Lower leg skin (tissue), 3 donors: ENCODE data around the gene SLC9A3.

Source experiments
- CTCF ChIP-seq, 3 donors: fragments of 450-650 bp; IDR thresholded peaks; one replicate each; pipeline ENCODE4 v1.5.1; 2016; ENCODE audit warnings: antibody characterized with exemption in 3 of 3, mild to moderate bottlenecking in 3 of 3, moderate library complexity in 2 of 3
- POLR2A ChIP-seq, 2 donors: fragments of 450-650 bp; IDR thresholded peaks; one replicate each; pipeline ENCODE4 v1.6.1; 2016 to 2017; ENCODE audit warnings: antibody characterized with exemption in 2 of 2, mild to moderate bottlenecking in 1 of 2, moderate library complexity in 1 of 2

GRCh38 chr5:516980-517379 lies 7.3 kb downstream of the SLC9A3 start:
- TF ChIP-seq POLR2A (IDR thresholded peaks at IDR 0.05) (no peak), CTCF (IDR thresholded peaks at IDR 0.05) (no peak)
